Thyroid gland (tissue), 4 donors: ENCODE results near the gene KLHL8. TPM values are rescaled to one million over a fixed set of nuclear protein-coding genes. Genes with fewer than 3 reads are reported as not detected.
A peak's percentile ranks its signal among the peaks of the same experiment; 100 is the strongest.

Experiments used
- DNase-seq, 2 donors: peaks; one replicate each; pipeline ENCODE4 v3.0.0-alpha.2; 2019
- H3K27ac ChIP-seq, 3 donors: fragments of 200-600 bp; sonication (generic); 1 replicate in 2 of 3; 2 replicates in 1 of 3; pipeline ENCODE4 v1.5.1; 2016 to 2019; ENCODE audit warnings: mild to moderate bottlenecking in 1 of 3, moderate library complexity in 1 of 3
- H3K27me3 ChIP-seq: fragments of 200-600 bp; sonication (generic); one replicate; pipeline ENCODE4 v1.5.1; 2019
- H3K36me3 ChIP-seq, 2 donors: fragments of 200-600 bp; sonication (generic); one replicate each; pipeline ENCODE4 v1.5.1; 2016 to 2019
- H3K4me1 ChIP-seq, 2 donors: fragments of 200-600 bp; sonication (generic); one replicate each; pipeline ENCODE4 v1.5.1; 2017 to 2019
- H3K4me3 ChIP-seq, 3 donors: fragments of 200-600 bp; sonication (generic); replicated peaks in 1 of 3; 1 replicate in 2 of 3; 2 replicates in 1 of 3; pipeline ENCODE4 v1.5.1; 2016; ENCODE audit warnings: mild to moderate bottlenecking in 1 of 3
- H3K9me3 ChIP-seq: fragments of 200-600 bp; sonication (generic); one replicate; pipeline ENCODE4 v1.5.1; 2017
- POLR2A ChIP-seq, 2 donors: fragments of 450-650 bp; IDR thresholded peaks; one replicate each; pipeline ENCODE4 v1.6.1; 2017; ENCODE audit warnings: antibody characterized with exemption in 2 of 2, mild to moderate bottlenecking in 2 of 2, moderate library complexity in 1 of 2
- WGBS, 2 donors: methylation state at CpG; one replicate each; pipeline ENCODE4 v1.1.5; 2017; 5-methylcytosine and 5-hydroxymethylcytosine counted together
- intact Hi-C: fragments of 100-400 bp; cut with DNase I; formaldehyde crosslinking; loops from one replicate; pipeline ENCODE4 v1.15.1; 2023
- total RNA-seq, 4 donors: library from RNA; depleted of rRNA; stranded (reverse); fragments of >200 nt; gene quantifications; one replicate each; pipeline ENCODE4 v1.2.3, GENCODE V29; 2016
- TF ChIP-seq, protein P1 (sequence below), 6 experiments: fragments of 200-600 bp in 3 of 6; fragments of 450-650 bp in 3 of 6; sonication (generic) in 3 of 6; IDR thresholded peaks; one replicate each; pipeline ENCODE4 v1.5.1; 2016 to 2019; ENCODE audit warnings: antibody characterized with exemption in 6 of 6, mild to moderate bottlenecking in 2 of 6, inconsistent platforms in 1 of 6, moderate library complexity in 1 of 6

KLHL8 gene
- total RNA-seq, 4 donors from 2014 or later = 24.1 to 32.8 (median 27.9) TPM

DNA sequence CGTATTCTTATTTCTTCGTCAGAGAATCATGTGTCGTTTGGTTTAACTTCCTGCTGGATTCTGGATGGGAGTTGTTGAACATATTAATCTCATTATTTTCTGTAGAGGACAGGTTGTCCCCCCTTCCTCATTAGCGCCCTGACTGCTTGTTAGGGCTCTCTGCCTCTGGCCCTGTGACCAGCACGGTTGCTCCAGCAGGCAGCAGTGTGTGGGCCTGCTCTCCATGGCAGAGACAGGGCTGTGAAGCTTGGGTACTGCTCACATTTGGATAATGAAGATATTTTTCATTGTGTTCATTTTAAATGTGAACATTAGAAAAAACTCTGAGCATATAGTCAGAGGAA lies 102.7 kb downstream of the KLHL8 start:
- peak overlapping the region; percentile 87 to 96 (median 90) for H3K27ac ChIP-seq
- TF ChIP-seq POLR2A (IDR thresholded peaks at IDR 0.05) = no peak
- TF ChIP-seq, protein P1, sequence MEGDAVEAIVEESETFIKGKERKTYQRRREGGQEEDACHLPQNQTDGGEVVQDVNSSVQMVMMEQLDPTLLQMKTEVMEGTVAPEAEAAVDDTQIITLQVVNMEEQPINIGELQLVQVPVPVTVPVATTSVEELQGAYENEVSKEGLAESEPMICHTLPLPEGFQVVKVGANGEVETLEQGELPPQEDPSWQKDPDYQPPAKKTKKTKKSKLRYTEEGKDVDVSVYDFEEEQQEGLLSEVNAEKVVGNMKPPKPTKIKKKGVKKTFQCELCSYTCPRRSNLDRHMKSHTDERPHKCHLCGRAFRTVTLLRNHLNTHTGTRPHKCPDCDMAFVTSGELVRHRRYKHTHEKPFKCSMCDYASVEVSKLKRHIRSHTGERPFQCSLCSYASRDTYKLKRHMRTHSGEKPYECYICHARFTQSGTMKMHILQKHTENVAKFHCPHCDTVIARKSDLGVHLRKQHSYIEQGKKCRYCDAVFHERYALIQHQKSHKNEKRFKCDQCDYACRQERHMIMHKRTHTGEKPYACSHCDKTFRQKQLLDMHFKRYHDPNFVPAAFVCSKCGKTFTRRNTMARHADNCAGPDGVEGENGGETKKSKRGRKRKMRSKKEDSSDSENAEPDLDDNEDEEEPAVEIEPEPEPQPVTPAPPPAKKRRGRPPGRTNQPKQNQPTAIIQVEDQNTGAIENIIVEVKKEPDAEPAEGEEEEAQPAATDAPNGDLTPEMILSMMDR (IDR thresholded peaks at IDR 0.05) = no peak
- no peaks in the 10 kb centered on the region for H3K27me3 ChIP-seq
- DNase-seq = peak; percentile 59 to 77
- H3K4me1 ChIP-seq = peaks cover 65 to 80% of the 10 kb centered on the region in 2 donors
- no peaks in the 10 kb centered on the region for H3K9me3 ChIP-seq
- WGBS, 2 donors = 34 to 43% methylated on average over 5 of the region's 5 CpGs
- intact Hi-C loops = no loop called here
- H3K36me3 ChIP-seq = peaks cover 22 to 32% of the 10 kb centered on the region in 2 donors
- no peak overlapping the region for H3K4me3 ChIP-seq

DNA sequence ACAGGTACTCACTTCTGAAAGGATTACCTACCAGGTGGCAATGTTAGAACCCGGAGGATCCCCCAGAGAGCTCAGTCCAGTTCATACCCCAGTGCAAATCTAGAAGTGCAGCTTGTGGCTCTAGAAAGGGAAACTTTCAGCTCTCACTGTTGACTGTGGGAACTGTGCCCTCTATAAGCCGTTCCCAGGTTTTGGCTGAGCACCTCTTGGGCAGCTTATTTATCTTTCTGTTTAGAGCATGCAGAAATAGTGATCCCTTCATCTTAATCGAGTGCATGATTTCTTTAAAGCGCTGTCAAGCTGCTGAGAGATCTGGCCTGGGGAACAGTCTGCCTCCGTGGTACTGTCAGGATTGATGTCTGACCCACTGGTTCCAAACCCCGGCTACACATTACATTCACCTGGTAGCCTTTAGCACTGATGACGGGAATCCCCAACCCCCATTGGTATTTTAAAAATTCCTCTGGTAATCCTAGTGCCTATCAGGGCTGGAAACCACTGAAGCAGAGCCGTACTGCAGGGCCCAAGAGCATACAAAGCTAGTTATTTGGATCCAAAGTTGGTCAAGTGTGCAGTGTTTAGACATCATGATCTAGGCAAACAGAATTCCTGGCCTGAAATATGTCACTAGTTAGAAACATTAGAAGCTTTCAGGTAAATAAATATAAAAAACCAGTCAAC lies 103.2 kb downstream of the KLHL8 start:
- TF ChIP-seq, protein P1 (IDR thresholded peaks at IDR 0.05) = no peak
- TF ChIP-seq POLR2A (IDR thresholded peaks at IDR 0.05) = peak in 1 of 2 donors; percentile 35
- DNase-seq = peak; percentile 85 to 86
- Histone ChIP-seq H3K27ac (peak overlapping the region; percentile 87 to 96 (median 90)), H3K9me3 (no peaks in the 10 kb centered on the region), H3K36me3 (peaks cover 22 to 37% of the 10 kb centered on the region in 2 donors), H3K27me3 (no peaks in the 10 kb centered on the region), H3K4me3 (no peak overlapping the region), H3K4me1 (peaks cover 60 to 76% of the 10 kb centered on the region in 2 donors)
- WGBS, 2 donors = 37 to 40% methylated on average over 8 of the region's 8 CpGs
- intact Hi-C loops = no loop called here

DNA sequence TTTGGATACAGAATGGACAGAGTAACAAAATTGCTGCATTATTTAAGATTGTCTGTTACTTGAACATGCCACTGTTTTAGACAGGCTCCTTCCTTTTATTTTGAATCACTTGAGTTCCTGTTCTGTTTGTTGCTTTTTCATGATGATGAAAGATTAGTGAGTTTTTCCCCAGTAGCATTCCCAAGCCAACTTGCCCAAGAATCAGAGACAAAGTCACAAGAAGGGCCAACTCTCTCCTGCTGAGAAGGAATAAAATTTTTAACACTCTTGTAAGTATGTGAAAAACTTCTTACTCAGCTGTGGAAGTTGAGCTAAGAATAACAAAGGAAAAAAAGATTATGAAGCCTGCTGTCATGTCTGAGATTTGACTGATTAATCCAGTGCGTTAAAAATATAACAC lies 104.2 kb downstream of the KLHL8 start:
- 72 to 92% methylated on average over 1 of the region's 1 CpG for whole genome bisulfite sequencing, 2 donors
- no peaks in the 10 kb centered on the region for H3K27me3 ChIP-seq
- peaks cover 50 to 67% of the 10 kb centered on the region in 2 donors for H3K4me1 ChIP-seq
- peaks cover 22 to 38% of the 10 kb centered on the region in 2 donors for H3K36me3 ChIP-seq
- intact Hi-C loops = no loop called here
- TF ChIP-seq, protein P1 (IDR thresholded peaks at IDR 0.05) = no peak
- no peak for TF ChIP-seq POLR2A (IDR thresholded peaks at IDR 0.05)
- H3K27ac ChIP-seq = peak overlapping the region; percentile 81 to 96 (median 87)
- DNase-seq = no peak
- no peaks in the 10 kb centered on the region for H3K9me3 ChIP-seq
- no peak overlapping the region for H3K4me3 ChIP-seq

DNA sequence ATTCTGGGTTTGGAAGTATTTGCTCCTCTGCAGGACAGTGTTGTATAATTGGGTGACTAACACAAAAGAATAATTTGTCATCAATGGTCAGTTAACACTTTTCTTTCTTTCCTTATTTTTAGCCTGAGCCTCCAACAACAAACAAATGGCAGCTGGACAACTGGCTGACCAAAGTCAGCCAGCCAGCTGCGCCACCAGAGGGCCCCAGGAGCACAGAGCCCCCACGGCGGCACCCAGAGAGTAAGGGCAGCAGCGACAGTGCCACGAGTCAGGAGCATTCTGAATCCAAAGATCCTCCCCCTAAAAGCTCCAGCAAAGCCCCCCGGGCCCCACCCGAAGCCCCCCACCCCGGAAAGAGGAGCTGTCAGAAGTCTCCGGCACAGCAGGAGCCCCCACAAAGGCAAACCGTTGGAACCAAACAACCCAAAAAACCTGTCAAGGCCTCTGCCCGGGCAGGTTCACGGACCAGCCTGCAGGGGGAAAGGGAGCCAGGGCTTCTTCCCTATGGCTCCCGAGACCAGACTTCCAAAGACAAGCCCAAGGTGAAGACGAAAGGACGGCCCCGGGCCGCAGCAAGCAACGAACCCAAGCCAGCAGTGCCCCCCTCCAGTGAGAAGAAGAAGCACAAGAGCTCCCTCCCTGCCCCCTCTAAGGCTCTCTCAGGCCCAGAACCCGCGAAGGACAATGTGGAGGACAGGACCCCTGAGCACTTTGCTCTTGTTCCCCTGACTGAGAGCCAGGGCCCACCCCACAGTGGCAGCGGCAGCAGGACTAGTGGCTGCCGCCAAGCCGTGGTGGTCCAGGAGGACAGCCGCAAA lies 106.0 kb downstream of the KLHL8 start:
- peaks cover 33 to 57% of the 10 kb centered on the region in 2 donors for H3K4me1 ChIP-seq
- intact Hi-C loops = no loop called here
- H3K36me3 ChIP-seq = peaks cover 22 to 32% of the 10 kb centered on the region in 2 donors
- no peaks in the 10 kb centered on the region for H3K27me3 ChIP-seq
- H3K9me3 ChIP-seq = no peaks in the 10 kb centered on the region
- no peak for DNase-seq
- H3K4me3 ChIP-seq = no peak overlapping the region
- H3K27ac ChIP-seq = peak overlapping the region; percentile 27 to 96 (median 87)
- WGBS, 2 donors = 86 to 95% methylated on average over 9 to 24 of the region's 24 CpGs
- no peak for TF ChIP-seq POLR2A (IDR thresholded peaks at IDR 0.05)
- TF ChIP-seq, protein P1 (IDR thresholded peaks at IDR 0.05) = no peak

DNA sequence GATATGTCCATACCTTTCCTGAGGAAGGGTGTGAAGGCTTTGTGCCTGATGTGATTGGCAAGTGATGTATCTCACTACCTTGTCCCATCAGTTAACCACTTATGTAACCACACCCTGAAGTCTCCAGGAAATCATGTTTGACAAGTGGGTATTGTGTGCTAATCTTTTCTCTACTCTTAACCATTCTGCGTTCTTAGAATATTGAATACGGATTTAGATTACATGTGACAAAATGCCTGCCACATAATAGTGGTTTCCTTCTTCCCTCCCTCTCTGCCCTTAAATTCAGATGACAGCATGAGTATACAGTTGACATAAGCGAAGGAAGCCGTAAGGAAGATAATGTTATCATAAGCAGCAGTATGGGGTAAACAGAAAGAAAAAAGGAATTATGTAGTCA lies 108.4 kb downstream of the KLHL8 start:
- TF ChIP-seq, protein P1 (IDR thresholded peaks at IDR 0.05) = no peak
- no peak for TF ChIP-seq POLR2A (IDR thresholded peaks at IDR 0.05)
- DNase-seq = no peak
- 91 to 94% methylated on average over 4 of the region's 4 CpGs for WGBS, 2 donors
- Histone ChIP-seq H3K36me3 (peaks cover 28 to 43% of the 10 kb centered on the region in 2 donors), H3K27ac (peak overlapping the region; percentile 28 to 96 (median 49)), H3K9me3 (no peaks in the 10 kb centered on the region), H3K4me3 (no peak overlapping the region), H3K4me1 (peaks cover 32 to 59% of the 10 kb centered on the region in 2 donors), H3K27me3 (no peaks in the 10 kb centered on the region)
- intact Hi-C loops = no loop called here
